Osteoblast (primary cell): ENCODE measurements around the gene TC2N. TPM values are rescaled to one million over a fixed set of nuclear protein-coding genes. Genes with fewer than 3 reads are reported as not detected.

Source experiments
- DNase-seq: peaks from one replicate; pipeline ENCODE4 v3.0.0; 2011; ENCODE audit warnings: low spot score, mixed read lengths; ENCODE audit not compliant: insufficient read length; ENCODE audit errors: missing footprints
- H2AFZ ChIP-seq: 2 replicates; pipeline ENCODE4 v1.6.0; 2011; ENCODE audit warnings: mild to moderate bottlenecking, low read length
- H3K27ac ChIP-seq: 2 replicates; pipeline ENCODE4 v1.5.1; 2011; ENCODE audit warnings: mild to moderate bottlenecking, low read depth, low read length, moderate library complexity
- H3K27me3 ChIP-seq: 2 replicates; pipeline ENCODE4 v1.6.0; 2012; ENCODE audit warnings: mild to moderate bottlenecking, control low read depth, inconsistent platforms, low read length, moderate library complexity; ENCODE audit not compliant: insufficient read depth
- H3K36me3 ChIP-seq: 2 replicates; pipeline ENCODE4 v1.5.1; 2011; ENCODE audit warnings: mild to moderate bottlenecking, low read length, control low read depth, moderate library complexity; ENCODE audit not compliant: insufficient read depth
- H3K4me1 ChIP-seq: 2 replicates; pipeline ENCODE4 v1.5.1; 2011; ENCODE audit warnings: mild to moderate bottlenecking, low read length, control low read depth, moderate library complexity; ENCODE audit not compliant: insufficient read depth
- H3K4me2 ChIP-seq: 2 replicates; pipeline ENCODE4 v1.6.0; 2011; ENCODE audit warnings: mild to moderate bottlenecking, low read length; ENCODE audit not compliant: insufficient read depth
- H3K4me3 ChIP-seq: fragments of 200-600 bp; sonication (generic); 3 replicates; pipeline ENCODE4 v1.5.1; 2012; ENCODE audit warnings: mild to moderate bottlenecking, low read length, inconsistent platforms; ENCODE audit not compliant: insufficient read depth
- H3K79me2 ChIP-seq: 2 replicates; pipeline ENCODE4 v1.6.0; 2012; ENCODE audit warnings: mild to moderate bottlenecking, low read length, control low read depth, inconsistent platforms; ENCODE audit not compliant: insufficient read depth
- H3K9me3 ChIP-seq: 2 replicates; pipeline ENCODE4 v1.5.1; 2011; ENCODE audit warnings: low read depth, low read length, control low read depth
- H4K20me1 ChIP-seq: 2 replicates; pipeline ENCODE4 v1.6.0; 2012; ENCODE audit warnings: mild to moderate bottlenecking, low read length, control low read depth; ENCODE audit not compliant: insufficient read depth
- total RNA-seq: library from RNA; depleted of rRNA; stranded (reverse); fragments of >200 nt; gene quantifications from 2 replicates; pipeline ENCODE4 v1.2.3, GENCODE V29; 2012
- TF ChIP-seq, protein P1 (sequence below): IDR thresholded peaks from 2 replicates; pipeline ENCODE4 v1.5.1; 2011; ENCODE audit warnings: mild to moderate bottlenecking, low read depth, low read length, moderate library complexity; ENCODE audit errors: extremely low read depth

The TC2N gene
- total RNA-seq, 1 donor = under 0.01 TPM

DNA sequence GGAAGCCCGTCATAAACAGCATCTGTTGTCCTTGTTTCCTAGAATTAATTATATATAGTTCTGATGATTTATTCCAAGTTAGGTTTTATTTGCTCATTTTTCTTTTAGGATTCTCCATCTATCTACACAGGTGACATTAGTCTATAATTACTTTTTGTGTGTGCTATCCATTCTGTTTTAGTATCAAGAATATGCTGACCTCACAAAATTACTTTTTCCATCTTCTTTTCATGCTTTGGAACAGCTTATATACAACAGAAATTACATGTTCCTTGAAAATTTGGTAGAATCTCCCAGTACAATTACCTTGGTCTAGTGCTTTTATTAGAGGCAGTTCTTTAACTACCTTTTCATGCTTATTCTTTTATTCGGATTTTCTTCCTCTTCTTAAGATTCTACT is 81.1 kb downstream of the TC2N start:
- Histone ChIP-seq H3K27ac (no peak overlapping the region), H3K27me3 (no peaks in the 10 kb centered on the region), H2AFZ (no peak overlapping the region), H3K4me3 (no peak overlapping the region), H3K4me2 (no peak overlapping the region), H3K9me3 (no peaks in the 10 kb centered on the region), H3K79me2 (no peaks in the 10 kb centered on the region), H4K20me1 (no peaks in the 10 kb centered on the region), H3K4me1 (no peaks in the 10 kb centered on the region), H3K36me3 (no peaks in the 10 kb centered on the region)
- TF ChIP-seq, protein P1, sequence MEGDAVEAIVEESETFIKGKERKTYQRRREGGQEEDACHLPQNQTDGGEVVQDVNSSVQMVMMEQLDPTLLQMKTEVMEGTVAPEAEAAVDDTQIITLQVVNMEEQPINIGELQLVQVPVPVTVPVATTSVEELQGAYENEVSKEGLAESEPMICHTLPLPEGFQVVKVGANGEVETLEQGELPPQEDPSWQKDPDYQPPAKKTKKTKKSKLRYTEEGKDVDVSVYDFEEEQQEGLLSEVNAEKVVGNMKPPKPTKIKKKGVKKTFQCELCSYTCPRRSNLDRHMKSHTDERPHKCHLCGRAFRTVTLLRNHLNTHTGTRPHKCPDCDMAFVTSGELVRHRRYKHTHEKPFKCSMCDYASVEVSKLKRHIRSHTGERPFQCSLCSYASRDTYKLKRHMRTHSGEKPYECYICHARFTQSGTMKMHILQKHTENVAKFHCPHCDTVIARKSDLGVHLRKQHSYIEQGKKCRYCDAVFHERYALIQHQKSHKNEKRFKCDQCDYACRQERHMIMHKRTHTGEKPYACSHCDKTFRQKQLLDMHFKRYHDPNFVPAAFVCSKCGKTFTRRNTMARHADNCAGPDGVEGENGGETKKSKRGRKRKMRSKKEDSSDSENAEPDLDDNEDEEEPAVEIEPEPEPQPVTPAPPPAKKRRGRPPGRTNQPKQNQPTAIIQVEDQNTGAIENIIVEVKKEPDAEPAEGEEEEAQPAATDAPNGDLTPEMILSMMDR = no peak
- no peak for DNase-seq

DNA sequence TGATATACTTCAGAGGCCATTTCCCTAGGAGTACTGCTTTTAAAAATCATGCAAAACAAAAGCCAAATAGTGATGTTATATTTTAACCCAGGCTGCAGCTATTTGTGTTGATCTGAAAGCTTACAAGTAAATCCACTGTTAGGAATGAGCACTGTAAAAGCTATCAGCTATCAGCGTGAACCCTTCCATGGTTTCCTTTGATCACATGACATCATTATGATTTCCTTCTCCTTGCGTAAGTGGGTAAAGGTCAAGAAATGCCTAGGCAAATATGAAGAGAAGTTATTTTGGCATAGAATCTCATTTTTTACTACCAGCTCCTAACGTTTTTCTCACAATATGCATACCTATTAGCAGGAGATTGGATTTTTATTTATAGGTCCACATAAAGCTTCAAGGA is 86.9 kb downstream of the TC2N start:
- H3K36me3 ChIP-seq = no peaks in the 10 kb centered on the region
- no peak overlapping the region for H3K27ac ChIP-seq
- no peak overlapping the region for H3K4me2 ChIP-seq
- H3K79me2 ChIP-seq = no peaks in the 10 kb centered on the region
- TF ChIP-seq, protein P1 = no peak
- H3K4me1 ChIP-seq = no peaks in the 10 kb centered on the region
- no peak for DNase-seq
- H3K4me3 ChIP-seq = no peak overlapping the region
- no peaks in the 10 kb centered on the region for H3K9me3 ChIP-seq
- H2AFZ ChIP-seq = no peak overlapping the region
- H3K27me3 ChIP-seq = no peaks in the 10 kb centered on the region
- H4K20me1 ChIP-seq = no peaks in the 10 kb centered on the region

DNA sequence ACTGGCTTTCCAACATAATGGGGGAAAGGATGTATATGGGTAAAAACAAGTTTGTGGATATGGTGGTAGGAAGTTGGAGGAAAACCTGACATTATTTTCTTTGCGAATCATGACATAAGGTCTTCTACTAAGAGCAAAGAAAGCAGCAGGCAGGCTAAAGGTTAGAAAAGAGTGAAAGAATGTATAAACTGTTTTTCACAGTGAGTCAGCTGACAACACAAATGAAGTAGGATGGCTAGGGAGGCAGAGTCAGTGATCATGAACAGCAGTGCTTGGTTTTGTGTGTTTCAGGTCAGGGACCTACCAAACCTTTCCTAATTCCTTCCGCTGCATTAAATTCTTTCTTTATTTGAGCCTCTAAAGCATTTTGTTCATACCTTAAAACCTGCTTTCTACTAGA is 89.1 kb downstream of the TC2N start:
- DNase-seq = no peak
- Histone ChIP-seq H3K9me3 (no peaks in the 10 kb centered on the region), H3K4me2 (no peak overlapping the region), H2AFZ (no peak overlapping the region), H3K36me3 (no peaks in the 10 kb centered on the region), H3K27ac (no peak overlapping the region), H3K4me1 (no peaks in the 10 kb centered on the region), H3K27me3 (no peaks in the 10 kb centered on the region), H4K20me1 (no peaks in the 10 kb centered on the region), H3K79me2 (no peaks in the 10 kb centered on the region), H3K4me3 (no peak overlapping the region)
- TF ChIP-seq, protein P1 = no peak

DNA sequence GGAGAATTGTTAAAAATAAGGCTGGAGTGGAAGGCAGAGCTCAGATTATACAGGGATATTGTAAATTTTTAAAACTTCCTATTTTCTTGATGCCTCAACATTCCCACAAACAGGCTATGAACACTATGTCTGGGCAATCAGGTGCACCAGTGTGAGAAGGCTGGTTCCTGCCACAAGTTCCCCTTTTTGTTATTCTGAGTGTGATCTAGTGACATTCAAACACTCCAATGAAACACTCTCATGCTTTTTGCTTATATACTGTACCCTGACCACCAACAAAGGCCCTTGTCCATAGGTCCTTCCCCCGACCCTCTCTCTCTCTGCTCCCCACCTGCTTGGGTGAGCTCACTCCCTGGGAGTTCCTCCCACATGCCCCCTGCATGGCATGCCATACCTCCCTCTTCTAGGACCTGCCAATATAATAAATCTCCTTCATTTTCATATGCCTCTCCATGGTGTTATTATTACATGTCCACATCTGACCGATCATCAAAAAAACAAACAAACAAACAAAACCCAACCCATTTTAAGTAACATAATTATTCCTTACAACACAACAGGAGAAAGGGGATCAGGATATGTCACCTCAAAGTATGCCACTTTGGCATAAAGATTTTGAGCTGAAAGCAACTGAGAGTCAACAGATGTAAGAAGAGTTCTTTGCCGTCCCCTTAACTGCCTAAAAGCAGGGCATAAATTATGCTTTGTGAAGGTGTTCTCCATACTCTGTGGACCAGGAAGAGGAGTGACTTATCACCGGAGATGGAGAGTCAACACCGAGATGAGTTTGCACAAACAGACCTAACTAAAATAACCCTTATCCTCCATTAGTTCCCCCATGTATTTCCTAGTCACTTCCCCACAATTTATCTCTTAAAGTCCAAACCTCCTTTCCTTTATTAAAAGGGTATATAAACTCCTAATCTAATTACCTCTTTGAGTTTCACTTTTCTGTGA is 92.9 kb downstream of the TC2N start:
- Histone ChIP-seq H3K4me3 (no peak overlapping the region), H3K4me2 (no peak overlapping the region), H3K4me1 (no peaks in the 10 kb centered on the region), H3K27ac (no peak overlapping the region), H3K9me3 (no peaks in the 10 kb centered on the region), H3K27me3 (no peaks in the 10 kb centered on the region), H4K20me1 (no peaks in the 10 kb centered on the region), H2AFZ (no peak overlapping the region), H3K79me2 (no peaks in the 10 kb centered on the region), H3K36me3 (no peaks in the 10 kb centered on the region)
- TF ChIP-seq, protein P1 = no peak
- DNase-seq = no peak
